NT2/D1 (cell line): ENCODE data around the gene ZAP70.

Experiments
- DNase-seq: peaks from one replicate; pipeline ENCODE4 v3.0.0-alpha.2; 2011; ENCODE audit warnings: low read depth, low spot score
- H3K27me3 ChIP-seq: 2 replicates; pipeline ENCODE4 v1.6.0; 2011; ENCODE audit warnings: mild to moderate bottlenecking; ENCODE audit not compliant: insufficient read length, insufficient read depth
- H3K36me3 ChIP-seq: 2 replicates; pipeline ENCODE4 v1.6.1; 2011; ENCODE audit warnings: mild to moderate bottlenecking, low read length, mixed read lengths; ENCODE audit not compliant: insufficient read depth, insufficient read length
- H3K4me1 ChIP-seq: 2 replicates; pipeline ENCODE4 v1.5.1; 2011; ENCODE audit not compliant: insufficient read depth, insufficient read length
- H3K4me3 ChIP-seq: 2 replicates; pipeline ENCODE4 v1.5.1; 2011; ENCODE audit warnings: low read depth; ENCODE audit not compliant: insufficient read length
- H3K9ac ChIP-seq: 2 replicates; pipeline ENCODE4 v1.6.0; 2011; ENCODE audit warnings: low read depth; ENCODE audit not compliant: insufficient read length
- H3K9me3 ChIP-seq: 2 replicates; pipeline ENCODE4 v1.5.1; 2011; ENCODE audit warnings: mild to moderate bottlenecking, low read length; ENCODE audit not compliant: insufficient read depth
- SUZ12 ChIP-seq: IDR thresholded peaks from 2 replicates; pipeline ENCODE4 v1.6.1; 2011; ENCODE audit not compliant: insufficient read length, insufficient read depth; ENCODE audit errors: extremely low read depth
- YY1 ChIP-seq: IDR thresholded peaks from 2 replicates; pipeline ENCODE4 v1.6.1; 2011; ENCODE audit not compliant: insufficient read length, insufficient read depth
- ZNF274 ChIP-seq: IDR thresholded peaks from 2 replicates; pipeline ENCODE4 v1.6.1; 2011; ENCODE audit warnings: mild to moderate bottlenecking, low read depth, low read length

The ZAP70 gene

DNA sequence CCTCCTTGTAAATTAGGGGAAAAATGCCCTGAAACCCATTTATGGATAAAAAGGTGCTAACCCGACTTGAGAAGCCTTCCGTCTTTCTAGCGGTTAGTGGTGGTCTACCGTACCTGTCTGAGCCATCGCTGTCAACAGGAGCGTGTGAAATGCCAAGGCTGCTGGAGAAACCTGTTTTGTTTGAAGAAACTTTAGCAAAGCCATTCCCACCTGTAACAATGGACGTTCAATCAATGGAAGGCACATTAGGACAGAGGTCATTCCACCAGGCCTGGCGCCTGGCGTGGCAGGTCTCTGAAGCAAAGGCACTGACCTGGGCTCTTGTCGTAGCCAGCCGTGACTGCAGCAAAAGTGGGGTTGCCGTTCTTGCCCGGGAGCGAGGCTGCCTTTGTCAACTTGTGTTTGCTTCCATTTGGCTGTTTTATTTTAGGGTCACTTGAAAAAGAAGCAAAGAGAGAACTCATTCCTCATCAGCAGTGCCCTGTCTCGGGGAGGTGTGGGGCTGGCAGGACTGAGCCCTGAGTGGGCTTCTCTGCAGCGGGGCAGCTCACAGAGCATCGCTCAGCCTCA lies 47.2 kb downstream of the ZAP70 start:
- no peak for DNase-seq
- no peak for TF ChIP-seq YY1
- no peak for TF ChIP-seq ZNF274
- TF ChIP-seq SUZ12: no peak
- Histone ChIP-seq H3K27me3 (no peaks in the 10 kb centered on the region), H3K4me3 (no peak overlapping the region), H3K4me1 (peaks cover 14% of the 10 kb centered on the region), H3K36me3 (peaks cover 76% of the 10 kb centered on the region), H3K9ac (no peak overlapping the region), H3K9me3 (no peaks in the 10 kb centered on the region)

DNA sequence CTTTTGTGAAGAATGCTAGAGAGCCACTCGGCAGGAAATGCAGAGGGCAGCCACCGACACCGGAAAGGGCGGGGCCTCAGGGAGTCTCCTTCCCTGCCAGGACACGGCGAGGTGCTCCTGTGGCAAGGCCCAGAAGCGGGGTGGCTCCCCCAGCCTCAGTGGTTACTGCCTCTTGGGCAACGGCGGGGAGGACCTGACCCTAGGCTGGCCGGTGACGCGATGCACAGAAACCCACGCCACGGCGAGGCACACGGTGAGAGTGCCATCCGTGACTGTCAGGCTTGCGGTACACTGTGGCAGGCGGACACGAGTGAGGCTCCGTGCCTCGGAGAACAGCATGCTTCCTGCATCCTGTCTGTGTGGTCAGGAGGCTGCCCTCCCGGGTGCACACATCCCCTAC lies 47.8 kb downstream of the ZAP70 start:
- no peak for DNase-seq
- H3K27me3 ChIP-seq: no peaks in the 10 kb centered on the region
- H3K9ac ChIP-seq: no peak overlapping the region
- H3K4me1 ChIP-seq: peaks cover 14% of the 10 kb centered on the region
- TF ChIP-seq YY1: no peak
- TF ChIP-seq ZNF274: no peak
- TF ChIP-seq SUZ12: no peak
- H3K36me3 ChIP-seq: peaks cover 77% of the 10 kb centered on the region
- no peaks in the 10 kb centered on the region for H3K9me3 ChIP-seq
- no peak overlapping the region for H3K4me3 ChIP-seq

- H3K9me3 ChIP-seq: no peaks in the 10 kb centered on the region
- TF ChIP-seq YY1: no peak
- no peak for TF ChIP-seq SUZ12
- no peak for TF ChIP-seq ZNF274
- peaks cover 3% of the 10 kb centered on the region for H3K27me3 ChIP-seq
- H3K4me1 ChIP-seq: peaks cover 14% of the 10 kb centered on the region
- peaks cover 74% of the 10 kb centered on the region for H3K36me3 ChIP-seq
- no peak overlapping the region for H3K4me3 ChIP-seq
- H3K9ac ChIP-seq: no peak overlapping the region
- no peak for DNase-seq
Observed at GRCh38 chr2:97763176-97763845, 49.9 kb downstream of the ZAP70 start.

DNA sequence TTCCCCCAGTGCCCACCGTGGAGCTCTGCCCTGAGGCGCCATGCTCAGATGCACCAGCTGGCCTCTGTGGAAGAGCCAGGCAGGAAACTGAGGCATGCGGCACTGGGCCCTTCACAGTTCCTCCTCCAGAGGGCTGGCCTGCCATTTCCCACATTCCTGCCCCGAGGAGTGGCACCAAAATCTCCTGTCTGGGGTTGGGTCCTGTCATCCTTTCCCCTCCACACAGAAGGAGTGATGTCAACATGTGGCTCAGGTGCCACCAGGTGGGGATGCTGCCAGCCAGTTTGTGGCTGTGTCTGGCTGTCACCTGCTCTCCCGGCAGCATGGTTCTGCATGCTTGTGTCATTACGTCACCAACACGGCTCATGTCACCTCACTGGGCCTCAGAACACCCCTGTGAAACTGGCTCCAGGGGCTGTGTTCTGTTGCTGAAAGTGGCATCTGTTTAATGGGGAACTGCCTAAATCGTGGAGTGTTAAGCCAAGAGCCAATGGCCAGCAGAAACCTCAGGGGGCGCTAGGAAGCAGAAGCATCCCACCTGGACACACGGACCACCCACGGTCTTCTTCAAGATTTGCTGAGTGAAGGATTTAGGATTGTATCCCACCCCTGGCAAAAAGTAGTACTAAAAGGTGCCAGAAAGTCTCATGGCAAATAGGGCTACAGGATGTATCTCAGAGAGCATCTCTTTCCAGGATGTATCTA lies 51.3 kb downstream of the ZAP70 start:
- no peaks in the 10 kb centered on the region for H3K9me3 ChIP-seq
- H3K36me3 ChIP-seq: peaks cover 60% of the 10 kb centered on the region
- no peak overlapping the region for H3K4me3 ChIP-seq
- peaks cover 3% of the 10 kb centered on the region for H3K27me3 ChIP-seq
- H3K4me1 ChIP-seq: peaks cover 15% of the 10 kb centered on the region
- no peak for DNase-seq
- TF ChIP-seq SUZ12: no peak
- TF ChIP-seq YY1: no peak
- TF ChIP-seq ZNF274: no peak
- no peak overlapping the region for H3K9ac ChIP-seq

DNA sequence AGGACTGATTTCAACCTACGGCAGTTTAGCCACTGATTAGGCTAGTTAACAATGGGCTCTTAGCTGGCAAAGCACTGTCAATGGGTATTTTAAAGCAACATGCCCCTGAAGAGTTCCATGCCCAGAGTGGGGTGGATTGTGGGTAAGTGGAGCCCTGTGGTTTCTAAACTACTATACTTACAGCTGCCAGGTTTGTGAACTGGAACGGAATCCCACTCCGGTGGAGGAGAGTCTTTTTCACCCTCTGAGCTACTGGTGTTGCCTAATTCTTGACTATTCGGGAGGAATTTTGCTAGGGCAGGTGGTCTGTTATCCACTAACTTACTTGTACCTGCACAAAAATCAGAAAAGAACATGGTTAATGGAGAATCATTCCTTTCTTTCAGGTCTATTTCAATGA lies 52.6 kb downstream of the ZAP70 start:
- H3K27me3 ChIP-seq: peaks cover 3% of the 10 kb centered on the region
- peaks cover 48% of the 10 kb centered on the region for H3K36me3 ChIP-seq
- H3K9ac ChIP-seq: no peak overlapping the region
- H3K4me3 ChIP-seq: no peak overlapping the region
- no peak for DNase-seq
- peaks cover 17% of the 10 kb centered on the region for H3K4me1 ChIP-seq
- H3K9me3 ChIP-seq: no peaks in the 10 kb centered on the region
- TF ChIP-seq YY1: no peak

- H3K36me3 ChIP-seq: peaks cover 42% of the 10 kb centered on the region
- H3K9ac ChIP-seq: no peak overlapping the region
- no peak for DNase-seq
- H3K9me3 ChIP-seq: no peaks in the 10 kb centered on the region
- H3K4me1 ChIP-seq: peaks cover 17% of the 10 kb centered on the region
- TF ChIP-seq ZNF274: no peak
- TF ChIP-seq YY1: no peak
- no peak for TF ChIP-seq SUZ12
- no peak overlapping the region for H3K4me3 ChIP-seq
- H3K27me3 ChIP-seq: peaks cover 5% of the 10 kb centered on the region
Observed at GRCh38 chr2:97766567-97766966, 53.2 kb downstream of the ZAP70 start.

DNA sequence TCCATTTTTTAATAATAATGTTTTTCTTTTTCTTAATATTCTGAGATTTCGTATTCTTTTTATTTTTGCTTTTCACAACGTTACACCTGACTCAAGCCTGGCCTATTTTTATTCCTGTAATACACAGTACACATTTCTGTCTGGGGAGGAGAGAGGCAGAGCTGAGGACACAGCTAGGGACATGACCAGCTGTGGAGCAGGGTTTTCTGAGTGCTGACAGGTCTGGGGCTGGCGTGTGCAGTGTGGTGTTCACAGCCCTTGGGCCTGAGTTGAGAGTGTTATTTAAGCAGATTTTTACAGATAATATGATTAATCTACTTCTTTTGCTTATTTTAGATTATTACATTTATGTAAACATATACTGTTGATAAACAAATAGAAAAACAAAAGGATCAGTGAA lies 55.9 kb downstream of the ZAP70 start:
- Histone ChIP-seq H3K27me3 (peaks cover 5% of the 10 kb centered on the region), H3K36me3 (peaks cover 51% of the 10 kb centered on the region), H3K4me3 (no peak overlapping the region), H3K4me1 (peaks cover 6% of the 10 kb centered on the region), H3K9me3 (no peaks in the 10 kb centered on the region), H3K9ac (no peak overlapping the region)
- no peak for TF ChIP-seq YY1
- TF ChIP-seq ZNF274: no peak
- TF ChIP-seq SUZ12: no peak
- DNase-seq: no peak
